Kasumi-1 (cell line): ENCODE measurements around the gene CPTP.
"Not testable (repeated sequence)": the region's sequence is repeated elsewhere in the genome, so short reads cannot be mapped to it uniquely, and the experiment has no call there.

Source experiments
- DNase-seq, 2 experiments: peaks; one replicate each; lab custom pipeline; 2025; lab: John Stamatoyannopoulos, UW

The CPTP gene

DNA sequence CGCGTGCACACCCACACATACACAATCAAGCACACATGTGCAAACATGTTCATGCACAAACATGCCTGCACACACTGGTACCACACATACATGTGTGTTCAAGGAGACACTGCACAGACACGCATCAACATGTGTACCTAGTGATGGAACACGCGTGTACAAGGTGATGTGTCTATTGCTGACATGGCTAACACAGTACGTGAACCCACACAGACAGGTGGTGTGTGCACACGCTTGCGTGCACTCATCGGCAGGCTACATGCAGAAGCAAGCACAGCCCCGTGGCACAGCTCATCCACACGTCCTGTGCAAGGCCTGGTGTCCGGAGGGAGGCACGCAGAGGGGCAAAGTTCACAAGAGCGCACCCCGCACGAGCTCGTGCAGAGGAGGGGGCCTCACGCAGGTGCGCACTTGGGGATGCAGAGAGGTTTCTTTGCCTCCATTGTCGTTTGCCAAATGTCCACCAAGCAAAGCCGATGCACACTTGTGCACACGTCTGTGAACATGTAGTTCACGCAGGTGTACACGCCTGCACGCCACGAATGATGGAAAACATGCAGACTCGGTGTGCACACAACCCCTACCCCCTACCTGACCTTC, 17.8 kb upstream of the CPTP start:
- DNase-seq: no peak

- no peak for DNase-seq
Observed at GRCh38 chr1:1307261-1307922, 17.2 kb upstream of the CPTP start.

DNA sequence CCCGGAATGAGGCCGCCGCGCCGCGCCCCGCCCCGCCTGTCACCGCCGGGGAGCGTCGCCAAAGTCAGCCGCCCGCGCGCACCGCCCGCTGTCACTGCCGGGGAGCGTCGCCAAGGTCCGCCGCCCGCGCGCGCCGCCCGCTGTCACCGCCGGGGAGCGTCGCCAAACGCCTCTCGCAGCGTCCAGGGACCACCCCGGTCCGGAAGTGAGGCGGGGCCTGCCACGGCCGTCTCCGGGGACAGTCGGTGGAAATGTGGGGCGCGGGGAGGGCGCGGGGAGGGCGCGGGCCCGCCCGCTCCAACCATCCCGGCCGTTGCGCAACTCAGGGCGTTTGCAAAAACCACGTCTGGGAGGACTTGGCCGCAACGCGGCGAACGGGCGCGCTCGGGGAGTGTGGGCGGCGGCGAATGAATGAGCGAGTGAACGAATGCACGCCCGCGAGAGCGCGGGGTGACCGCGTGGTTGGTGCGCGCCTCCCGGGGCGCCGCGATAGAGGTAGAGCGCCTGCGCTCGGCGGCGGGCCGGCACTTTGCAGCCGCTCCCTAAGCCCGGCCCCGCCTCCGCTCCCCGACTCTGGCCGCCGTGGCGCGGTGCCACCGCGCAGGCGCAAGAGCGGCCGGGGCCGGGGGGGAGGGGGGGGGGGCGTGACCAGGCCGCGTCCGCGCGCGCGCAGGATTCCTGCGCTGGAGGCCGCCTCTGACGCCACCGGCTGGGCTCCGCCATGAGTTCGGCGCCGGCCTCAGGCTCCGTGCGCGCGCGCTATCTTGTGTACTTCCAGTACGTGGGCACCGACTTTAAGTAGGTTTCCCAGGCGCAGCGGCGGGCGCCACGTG, 16.5 kb upstream of the CPTP start, which contains the start of the genes ACAP3 and PUSL1:
ACAP3 (minus strand) TSS at position 8 of the 833 bp plus-strand sequence. CDS start 115 bp downstream, outside the sequence.
PUSL1 (plus strand) TSS at position 675 of the 833 bp plus-strand sequence; CDS start at position 722, 47 bp downstream.
- peak; percentile 72 to 76 for DNase-seq

DNA sequence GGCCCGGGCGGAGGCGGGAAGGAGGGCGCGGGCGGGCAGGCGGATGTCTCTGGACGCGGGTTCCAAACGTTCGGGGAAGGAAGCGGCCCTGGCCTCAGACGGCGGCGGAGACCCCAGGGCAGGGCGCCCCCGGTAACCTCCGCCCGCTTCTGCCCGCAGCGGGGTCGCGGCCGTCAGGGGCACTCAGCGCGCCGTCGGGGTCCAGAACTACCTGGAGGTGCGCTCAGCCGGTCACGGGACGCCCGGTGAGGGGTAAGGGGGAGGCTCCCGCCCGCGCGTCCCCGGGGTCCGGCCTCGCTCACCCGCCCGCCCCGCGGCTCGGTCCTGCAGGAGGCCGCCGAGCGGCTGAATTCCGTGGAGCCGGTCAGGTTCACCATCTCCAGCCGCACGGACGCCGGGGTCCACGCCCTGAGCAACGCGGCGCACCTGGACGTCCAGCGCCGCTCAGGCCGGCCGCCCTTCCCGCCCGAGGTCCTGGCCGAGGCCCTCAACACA, 15.8 kb upstream of the CPTP start:
- no peak for DNase-seq

DNA sequence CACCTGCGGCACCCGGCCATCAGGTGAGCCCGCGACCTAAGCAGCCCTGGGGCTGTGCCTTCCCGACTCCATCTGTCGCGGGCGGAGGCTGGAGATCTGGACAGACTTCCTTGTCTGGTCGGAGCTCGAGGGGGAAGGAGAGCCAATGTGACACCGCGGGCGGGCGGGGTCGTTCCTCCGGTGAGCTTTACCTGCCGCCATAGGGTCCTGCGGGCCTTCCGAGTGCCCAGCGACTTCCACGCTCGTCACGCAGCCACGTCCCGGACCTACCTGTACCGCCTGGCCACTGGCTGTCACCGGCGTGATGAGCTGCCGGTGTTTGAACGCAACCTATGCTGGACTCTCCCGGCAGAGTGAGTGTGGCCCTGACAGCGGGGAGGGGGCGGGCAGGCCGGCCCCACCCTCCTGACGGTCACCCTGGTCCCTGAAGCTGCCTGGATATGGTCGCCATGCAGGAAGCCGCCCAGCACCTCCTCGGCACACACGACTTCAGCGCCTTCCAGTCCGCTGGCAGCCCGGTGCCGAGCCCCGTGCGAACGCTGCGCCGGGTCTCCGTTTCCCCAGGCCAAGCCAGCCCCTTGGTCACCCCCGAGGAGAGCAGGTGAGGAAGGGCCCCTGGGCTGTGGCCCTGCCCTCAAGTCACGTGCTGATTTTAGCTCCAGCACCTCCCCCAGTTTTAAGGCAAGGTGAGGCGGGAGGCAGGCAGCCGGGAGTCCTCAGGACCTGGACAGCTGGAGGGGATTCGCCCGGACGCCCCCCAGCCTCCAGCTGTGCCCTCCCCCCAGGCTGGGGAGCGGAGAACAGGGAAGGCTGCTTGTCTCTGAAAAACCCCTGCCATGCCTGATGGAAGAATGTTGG, 15.1 kb upstream of the CPTP start:
- DNase-seq: no peak

- no peak for DNase-seq
Observed at GRCh38 chr1:1310109-1310385, 14.6 kb upstream of the CPTP start.

- no peak for DNase-seq
Observed at GRCh38 chr1:1310476-1311053, 14.0 kb upstream of the CPTP start.

DNA sequence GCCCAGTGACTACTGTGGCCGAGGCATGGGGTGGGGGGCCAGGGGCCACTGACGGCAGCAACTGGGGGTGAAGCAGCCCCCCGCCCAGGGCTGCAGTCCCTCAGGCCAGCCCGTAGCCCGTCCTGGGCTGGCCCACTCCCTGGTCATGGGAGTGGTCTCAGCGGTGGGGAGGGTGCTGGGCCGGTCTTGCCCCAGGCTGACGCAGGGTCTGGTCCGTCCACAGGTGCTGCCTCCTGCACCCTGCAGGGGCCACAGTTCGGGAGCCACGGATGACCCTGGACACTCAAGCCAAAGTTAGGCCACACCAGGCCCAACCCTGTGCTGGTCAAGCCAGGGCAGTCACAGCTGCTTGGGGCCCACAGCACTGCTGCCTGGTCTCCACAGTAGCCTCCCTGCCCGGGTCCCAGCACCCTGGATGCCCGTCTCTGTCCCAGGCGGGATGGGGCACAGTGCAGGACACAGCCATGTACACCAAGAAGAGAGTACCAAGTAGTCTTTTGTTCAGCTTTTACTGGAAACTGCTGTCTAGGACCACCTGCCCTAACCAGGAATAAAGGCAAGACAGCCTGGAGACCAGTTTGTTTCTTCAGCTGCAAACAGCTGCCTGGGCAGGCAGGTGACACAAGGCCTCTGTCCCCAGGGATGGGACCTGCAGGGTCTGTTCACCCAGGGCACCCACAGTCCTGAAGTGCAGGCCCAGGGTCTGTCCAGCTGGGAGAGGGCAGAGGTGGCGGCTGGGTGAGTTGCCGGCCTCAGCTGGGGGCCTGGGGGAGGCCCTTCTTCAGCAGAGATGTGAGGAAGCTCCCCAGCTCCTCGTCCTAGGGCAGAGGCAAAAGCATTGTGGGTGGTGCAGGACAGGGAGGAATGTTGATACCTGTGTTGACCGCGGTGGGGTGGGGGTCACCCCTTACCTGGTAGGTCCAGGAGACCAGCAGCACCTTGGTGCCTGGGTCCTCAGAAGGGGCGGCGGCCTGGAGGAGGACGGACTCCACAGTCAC, 13.2 kb upstream of the CPTP start:
- DNase-seq: no peak

DNA sequence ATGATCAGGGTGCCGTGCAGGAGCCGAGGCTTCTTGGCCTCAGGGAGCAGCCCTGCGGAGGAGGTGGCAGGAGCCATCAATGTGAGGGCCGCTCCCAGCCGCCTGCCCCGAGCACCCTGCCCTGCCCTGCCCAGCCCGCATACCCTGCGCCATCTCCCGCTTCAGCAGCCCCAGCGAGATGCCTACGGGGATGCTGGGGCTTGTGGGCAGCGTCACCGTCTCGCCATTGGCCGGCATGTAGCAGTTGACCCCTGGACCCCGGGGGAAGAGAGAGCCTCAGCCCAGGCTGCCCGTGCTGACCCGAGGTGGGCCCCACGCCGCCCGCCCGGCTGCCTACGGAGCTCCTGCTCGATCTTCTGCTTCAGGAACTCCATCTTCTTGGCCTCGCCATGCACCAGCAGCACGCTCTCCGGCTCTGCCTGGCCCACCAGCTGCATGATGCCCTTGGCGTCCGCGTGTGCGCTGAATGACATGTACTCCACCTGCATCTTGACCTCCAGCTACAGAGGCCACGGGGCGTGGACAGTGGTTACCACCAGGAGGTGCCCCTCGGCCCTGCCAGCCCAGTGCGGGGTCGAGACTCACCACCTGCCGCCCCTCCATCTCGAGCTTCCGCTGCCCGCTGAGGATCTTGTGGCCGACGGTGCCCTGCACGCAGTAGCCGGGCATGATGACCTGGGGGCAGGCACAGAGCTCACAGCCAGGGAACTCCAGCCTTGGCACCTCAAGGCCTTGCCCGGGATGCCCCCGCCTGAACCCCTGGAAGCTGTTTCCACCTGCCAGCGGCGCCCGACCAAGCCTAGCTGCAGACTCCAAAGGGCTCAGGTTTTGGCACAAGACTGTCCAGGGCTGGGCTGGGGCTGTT, 11.9 kb upstream of the CPTP start:
- DNase-seq: no peak

DNA sequence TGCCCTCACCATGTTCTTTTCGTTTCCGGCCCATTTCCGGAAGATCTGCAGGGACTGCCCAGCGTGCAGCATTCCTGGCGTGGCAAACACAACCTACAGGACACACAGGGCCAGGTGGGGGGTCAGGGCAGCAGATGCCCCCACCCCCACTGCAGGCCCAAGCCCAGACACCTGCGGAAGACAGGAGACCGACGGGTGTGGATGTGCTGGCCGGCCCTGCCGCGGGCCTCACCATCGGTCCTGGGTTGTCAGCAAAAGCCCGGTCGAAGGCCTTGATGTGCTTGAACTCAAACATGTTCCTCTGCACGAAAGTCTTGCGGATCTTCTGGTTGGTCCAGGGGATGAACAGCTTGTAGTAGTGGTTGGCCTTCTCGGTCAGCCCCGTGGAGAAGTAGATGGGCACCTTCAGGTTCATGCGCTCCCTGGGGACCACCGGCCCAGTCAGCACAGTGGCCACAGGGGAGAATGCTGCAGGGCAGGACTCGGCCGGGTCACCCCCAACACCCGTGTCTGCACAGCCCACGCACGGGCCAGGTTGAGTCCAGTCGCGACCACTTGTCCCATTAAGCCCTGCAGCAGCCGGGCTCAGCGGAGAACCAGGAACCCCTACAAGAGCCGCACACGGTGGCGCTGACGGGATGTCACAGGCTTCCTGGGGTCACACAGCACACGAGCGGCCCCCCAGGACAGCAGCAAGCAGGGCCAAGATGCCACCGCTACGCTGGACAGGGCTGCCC, 10.9 kb upstream of the CPTP start:
- no peak for DNase-seq

DNA sequence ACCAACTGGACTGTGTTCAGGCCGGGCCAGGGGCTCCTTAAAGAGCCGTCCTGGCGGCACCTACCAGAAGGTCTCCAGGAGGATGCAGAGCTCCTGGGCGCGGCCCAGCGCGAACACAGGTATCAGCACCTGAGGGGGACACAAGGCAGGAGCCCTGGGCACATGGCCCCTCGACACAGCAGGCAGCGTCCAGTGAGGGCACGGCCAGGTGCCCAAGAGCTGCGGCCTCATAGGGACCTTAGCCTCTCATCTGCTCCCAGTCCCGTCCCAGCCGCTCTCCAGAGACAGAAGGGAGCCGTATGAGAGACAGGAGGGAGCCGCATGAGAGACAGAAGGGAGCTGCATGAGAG, 10.4 kb upstream of the CPTP start:
- no peak for DNase-seq

DNA sequence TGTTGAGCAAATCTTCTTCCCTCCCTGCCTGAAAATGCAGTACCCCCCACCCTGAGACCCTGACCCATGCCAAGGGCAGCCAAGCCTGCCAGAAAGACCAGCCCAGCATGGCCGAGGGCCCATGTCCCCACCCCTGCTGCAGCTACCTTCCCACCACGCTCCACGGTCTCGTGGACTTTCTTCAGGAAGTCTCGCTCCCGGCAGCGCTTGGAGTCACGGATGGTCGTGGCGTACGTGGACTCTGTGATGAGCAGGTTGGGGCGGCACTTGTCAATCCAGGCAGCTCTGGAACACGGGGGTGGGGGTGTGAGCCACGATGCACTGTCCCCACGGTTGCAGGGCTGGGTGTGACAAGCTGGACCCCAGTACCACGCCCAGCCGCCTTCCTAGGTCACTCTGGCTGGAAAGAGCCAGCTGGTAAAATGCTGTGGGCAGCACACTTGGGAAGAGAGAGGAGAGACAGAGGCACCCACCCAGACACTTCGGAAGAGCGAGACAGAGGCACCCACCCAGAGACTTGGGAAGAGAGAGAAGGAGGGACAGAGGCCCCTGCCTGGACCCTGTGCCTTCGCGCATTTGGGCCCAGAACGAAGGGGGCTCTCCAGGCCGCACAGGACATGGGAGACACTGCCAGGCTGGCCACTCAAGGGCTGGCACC, 9.8 kb upstream of the CPTP start:
- no peak for DNase-seq

DNA sequence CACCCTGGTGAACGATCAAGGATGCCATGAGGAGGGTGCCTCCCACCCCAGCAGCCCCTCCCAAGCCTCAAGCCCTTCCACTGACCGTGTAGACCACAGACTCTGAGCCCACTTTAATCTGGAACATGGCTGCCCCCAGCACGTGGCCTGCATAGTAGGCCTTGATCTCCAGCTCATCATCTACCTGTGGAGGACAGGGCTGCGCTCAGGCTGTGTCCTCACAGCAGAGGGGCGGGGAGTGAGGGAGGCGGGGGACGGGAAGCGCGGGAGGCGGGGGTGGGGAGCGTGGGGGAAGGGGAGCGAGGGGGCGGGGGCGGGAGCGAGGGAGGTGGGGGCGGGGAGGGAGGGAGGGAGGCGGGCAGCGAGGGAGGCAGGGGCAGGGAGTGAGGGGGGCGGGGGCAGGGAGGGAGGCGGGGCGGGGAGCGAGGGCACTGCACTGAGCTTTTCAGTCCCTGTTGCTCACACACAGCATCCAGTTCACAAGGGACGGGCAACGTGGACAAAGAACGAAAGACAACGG, 9.1 kb upstream of the CPTP start:
- DNase-seq: no peak

- not testable (repeated sequence) for DNase-seq
Observed at GRCh38 chr1:1316199-1316598, 8.4 kb upstream of the CPTP start.

- no peak for DNase-seq
Observed at GRCh38 chr1:1317420-1317819, 7.2 kb upstream of the CPTP start.

DNA sequence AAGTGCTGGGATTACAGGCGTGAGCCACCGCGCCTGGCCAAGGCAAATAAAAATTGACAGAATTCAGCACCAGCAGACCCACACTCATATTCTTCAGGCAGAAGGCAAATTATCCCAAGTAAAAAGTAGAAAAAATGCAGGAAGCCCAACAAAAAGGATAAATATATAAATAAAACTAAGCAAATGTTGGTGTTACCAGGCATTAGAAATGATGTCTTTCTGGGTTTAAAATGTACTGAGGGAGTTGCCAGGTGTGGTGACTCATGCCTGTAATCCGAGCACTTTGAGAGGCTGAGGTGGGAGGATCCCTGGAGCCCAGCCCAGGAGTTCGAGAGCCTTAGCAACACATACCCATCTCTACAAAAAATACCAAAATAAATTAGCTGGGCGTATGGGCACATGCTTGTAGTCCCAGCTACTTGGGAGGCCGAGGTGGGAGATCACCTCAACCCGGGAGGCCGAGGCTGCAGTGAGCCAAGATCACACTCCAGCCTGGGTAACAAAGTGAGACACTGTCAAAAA, 6.4 kb upstream of the CPTP start:
- peak in 1 of 2 experiments; percentile 9 for DNase-seq

GRCh38 chr1:1318777-1319645, 5.6 kb upstream of the CPTP start:
- no peak for DNase-seq
